Stimulated activated CD4-positive, alpha-beta T cell treated with anti-CD3 and anti-CD28 coated beads, Interleukin-4, amount 100 ng/mL, for 4 hours (primary cell): ENCODE results near the gene KIAA1217.

Source experiments
- DNase-seq, 2 experiments: peaks; one replicate each; pipeline ENCODE4 v3.0.0-alpha.2; 2020

KIAA1217 gene

DNA sequence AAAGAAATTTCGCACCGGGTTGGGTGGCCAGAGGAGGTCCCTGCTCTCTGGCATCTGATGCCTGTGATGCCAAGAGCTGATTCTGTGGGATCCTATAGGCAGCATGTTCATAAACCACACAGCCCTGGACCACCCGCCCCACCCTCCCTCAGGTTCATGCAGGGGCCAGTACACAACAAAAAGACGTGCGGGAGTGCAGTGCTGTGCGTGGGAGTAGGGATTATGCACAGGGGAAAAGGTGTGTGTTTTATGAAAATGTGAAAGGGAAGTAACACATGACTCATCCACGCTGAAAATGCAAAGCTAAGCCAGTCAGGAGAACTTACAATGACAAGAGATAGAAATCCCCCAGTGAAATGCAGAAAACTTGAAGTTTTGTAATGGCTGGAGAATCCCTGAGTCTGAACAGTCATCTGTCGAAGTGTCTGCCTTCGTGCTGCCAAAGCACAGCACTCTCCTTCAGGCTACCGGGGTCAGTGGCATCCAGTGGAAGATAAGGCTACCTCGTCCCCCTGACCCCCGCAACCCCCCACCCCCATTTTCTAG lies 1.1 kb downstream of the KIAA1217 start:
- peak; percentile 26 to 36 for DNase-seq

DNA sequence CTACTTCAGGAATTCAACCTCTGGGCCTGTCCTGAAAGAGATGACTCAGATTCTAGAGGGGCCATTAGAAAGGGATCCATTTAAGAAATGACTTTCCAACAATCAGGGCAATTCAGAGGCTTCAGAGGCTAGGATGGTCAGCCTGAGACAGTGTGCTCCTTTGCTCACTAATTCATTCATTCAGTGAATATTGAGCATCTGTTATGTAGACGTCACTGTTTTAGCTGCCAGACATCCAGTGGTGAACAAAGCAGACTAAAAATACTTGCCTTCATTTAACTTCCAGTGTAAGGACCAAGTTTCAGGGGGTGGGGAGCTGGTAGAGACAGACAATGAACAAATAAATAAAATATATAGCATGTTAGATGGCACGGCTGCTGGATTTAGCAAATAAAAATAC lies 1.6 kb downstream of the KIAA1217 start:
- DNase-seq = no peak

DNA sequence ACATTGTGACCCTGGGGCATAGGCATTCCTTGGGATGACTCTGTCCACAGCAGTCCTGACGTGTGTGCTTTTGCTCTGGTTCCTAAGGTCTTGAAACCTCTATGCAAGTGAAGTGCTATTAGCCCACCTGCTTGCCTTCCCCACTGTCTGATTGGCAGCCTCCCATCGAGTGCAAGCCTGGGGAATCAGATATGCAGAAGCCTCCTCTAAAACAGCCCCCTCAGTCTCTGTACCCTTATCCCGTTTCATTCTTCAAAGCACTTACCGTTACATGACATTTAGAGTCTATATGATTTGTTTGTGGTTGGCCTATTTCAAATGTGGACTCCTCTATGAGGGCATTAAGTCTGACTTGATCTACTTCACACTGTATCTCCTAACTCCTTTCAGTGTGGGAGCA lies 4.3 kb downstream of the KIAA1217 start:
- DNase-seq = no peak

DNA sequence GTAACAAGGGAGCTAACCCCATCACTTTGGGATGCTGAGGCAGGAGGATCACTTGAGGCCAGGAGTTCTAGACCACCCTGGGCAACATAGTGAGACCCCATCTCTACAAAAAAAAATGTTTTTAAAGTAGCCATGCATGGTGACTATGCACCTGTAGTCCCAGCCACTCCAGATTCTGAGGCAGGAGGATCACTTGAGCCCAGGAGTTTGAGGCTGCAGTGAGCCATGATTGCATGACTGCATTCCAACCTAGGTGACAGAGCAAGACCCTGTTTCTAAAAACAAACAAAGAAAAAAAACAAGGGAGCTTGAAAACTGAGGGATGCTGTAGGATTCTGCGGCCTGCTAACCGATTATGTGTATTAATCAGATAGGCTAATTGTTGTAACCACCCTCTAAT lies 4.9 kb downstream of the KIAA1217 start:
- no peak for DNase-seq

DNA sequence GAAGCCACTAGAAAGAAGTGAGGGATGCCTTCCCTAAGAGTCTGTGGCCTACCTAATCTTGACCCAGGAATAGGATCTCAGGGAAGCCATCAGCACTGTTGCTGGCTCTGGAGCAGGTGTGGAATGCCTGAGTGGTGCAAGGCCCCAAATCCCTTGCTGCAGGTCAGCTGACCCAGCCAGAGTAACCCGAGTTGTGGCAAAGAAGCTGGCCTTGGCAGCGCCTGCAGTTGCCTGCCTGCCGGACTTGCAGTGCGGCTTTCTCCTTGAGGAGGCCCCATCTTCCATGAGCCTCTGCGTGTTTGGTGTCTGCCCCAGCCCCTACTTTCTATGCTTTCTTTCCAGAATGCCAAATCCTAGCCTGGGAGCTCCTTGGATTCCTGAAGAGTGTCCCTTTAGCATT lies 5.8 kb downstream of the KIAA1217 start:
- DNase-seq = no peak

DNA sequence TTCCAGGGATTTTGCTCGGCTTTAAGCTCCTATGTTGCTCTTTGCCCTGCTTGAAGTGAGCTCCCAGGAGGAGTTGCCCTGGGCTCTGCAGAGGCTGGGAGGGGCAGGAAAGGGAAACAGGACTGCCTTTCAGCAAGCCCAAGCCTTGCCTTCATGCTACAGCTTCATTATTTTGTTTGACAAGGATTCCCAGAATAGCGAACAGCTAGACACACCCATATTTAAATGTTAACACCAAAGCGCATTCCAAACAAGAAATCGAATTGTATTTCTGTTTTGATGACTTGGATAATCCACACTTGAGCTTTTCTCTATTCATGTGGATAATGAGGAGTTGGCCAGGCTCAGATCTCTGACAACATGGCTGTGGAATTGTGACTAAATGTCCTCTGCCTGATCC lies 6.3 kb downstream of the KIAA1217 start:
- DNase-seq = no peak

DNA sequence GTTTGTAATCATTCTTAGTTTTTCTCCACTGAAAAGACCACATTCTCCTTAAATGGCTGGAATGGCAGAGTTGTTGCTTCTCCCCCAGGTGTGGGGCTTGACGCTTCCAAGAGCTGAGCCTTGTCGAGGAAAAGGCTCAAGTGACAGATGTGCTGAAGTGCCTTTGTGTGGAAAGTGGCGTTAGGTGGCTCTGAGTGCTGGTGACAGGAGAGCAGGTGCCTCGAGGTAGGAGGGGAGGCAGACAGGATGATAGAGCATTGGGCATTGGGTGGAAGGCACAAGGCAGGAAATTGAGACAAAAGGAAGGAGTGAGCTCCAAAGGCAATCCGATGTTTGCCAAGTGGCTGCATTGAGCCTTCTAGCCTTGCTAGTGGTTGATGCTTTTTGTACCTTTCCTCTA lies 6.7 kb downstream of the KIAA1217 start:
- no peak for DNase-seq

DNA sequence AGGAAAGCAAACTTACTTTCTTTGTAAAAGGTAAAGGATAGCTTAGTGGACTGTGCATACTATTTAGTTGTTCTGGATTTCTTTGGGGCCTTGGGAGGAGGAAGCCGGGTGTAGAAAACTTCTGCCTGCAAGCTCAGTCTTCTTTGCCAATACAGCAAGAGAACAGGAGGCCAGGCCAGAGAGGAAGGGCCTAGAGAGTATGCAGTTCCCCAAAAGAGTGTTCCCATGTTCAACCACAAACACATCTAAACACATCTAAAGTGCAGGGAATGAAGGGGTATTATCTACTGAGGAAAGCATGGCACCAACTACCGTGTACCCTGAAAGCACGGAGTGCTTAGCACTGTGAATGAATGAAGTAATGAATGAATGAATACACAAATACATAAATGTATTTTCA lies 11.0 kb downstream of the KIAA1217 start:
- DNase-seq = no peak

DNA sequence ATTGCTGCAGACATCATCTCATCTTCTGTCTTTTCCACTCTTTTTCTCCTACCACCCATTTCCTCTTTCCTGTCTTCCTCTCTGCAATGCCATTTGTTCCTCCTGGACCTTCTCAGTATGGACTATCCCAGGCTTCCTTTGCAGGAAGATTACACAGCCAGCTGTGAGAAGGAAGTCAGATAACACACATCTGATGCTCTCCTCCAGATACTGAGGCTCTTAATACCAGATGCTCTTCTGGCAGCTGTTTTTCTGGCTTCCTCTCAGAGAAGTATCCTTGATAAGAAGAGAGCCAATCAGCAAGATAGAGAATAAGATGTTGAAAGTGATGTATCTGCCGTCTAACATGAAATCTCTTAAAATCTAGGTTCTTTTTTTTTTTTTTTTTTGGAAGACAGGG lies 14.4 kb downstream of the KIAA1217 start:
- DNase-seq = no peak

DNA sequence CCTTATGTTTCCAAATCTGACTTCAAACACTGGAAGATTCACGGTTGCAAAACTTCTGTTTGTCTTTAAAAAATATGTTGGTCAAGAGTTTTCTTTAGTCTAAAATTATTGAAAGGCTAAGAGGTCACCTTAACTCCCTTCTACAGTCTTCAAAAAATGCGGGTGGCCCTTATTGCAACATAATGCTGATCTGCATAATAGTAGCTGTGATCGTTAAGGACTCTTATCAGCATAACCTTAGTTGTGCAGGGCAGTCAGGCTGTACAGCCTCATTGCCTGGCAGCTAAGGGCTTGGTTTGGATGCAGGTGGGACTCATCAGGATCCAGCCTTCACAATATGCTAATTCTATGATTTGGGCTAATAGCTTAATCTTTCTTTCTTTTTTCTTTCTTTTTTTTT lies 15.0 kb downstream of the KIAA1217 start:
- no peak for DNase-seq

DNA sequence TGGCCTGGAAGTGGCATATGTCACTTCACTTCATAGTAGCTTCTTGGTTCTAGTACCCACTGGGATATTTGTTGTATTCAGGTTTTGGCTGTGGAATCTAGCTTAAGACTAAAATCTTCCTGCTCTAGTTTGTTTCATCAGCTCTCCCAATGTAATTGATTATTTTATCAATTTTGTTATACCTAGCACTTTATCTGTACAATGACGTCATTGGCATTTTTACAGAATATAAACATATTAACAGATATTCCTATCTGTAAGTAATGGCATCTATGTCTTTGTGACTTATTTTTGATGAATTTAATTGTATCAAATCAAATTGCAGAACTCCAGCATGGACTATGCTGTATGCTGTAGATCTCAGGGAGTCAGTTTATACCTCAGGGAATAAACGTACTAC lies 19.7 kb downstream of the KIAA1217 start:
- no peak for DNase-seq

DNA sequence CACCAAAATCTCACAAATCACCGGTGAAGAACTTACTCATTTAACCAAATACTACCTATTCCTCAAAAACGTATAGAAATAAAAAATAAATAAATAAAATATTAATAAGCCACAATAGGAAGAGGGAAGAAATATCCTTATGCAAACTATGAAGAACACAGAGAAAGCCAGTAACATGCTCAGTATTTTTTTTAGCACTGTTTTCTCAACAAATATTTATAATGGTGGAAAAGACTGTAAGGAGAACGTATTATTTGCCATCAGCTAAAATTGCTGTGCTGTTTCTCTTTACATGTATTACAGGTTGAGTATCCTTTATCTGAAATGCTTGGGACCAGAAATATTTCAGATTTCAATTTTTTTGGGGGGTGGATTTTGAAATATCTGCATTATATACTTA lies 21.0 kb downstream of the KIAA1217 start:
- no peak for DNase-seq

DNA sequence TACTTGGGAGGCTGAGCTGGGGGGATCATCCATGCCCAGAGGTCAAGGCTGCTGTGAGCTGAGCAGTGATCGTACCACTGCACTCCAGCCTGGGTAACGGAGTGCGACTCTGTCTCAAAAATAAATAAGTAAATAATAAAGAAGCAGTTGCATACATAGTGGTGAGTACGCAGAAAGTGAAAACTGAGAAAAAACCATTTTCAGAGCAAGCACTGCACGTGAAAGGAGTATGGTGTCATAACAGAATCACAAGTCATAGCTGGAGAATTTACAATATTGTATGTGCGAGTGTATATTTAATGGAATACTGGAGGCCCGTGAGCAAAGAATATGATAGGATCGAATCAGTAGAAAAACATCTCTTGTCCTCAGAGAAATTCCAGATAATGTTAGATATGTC lies 22.3 kb downstream of the KIAA1217 start:
- DNase-seq = no peak

DNA sequence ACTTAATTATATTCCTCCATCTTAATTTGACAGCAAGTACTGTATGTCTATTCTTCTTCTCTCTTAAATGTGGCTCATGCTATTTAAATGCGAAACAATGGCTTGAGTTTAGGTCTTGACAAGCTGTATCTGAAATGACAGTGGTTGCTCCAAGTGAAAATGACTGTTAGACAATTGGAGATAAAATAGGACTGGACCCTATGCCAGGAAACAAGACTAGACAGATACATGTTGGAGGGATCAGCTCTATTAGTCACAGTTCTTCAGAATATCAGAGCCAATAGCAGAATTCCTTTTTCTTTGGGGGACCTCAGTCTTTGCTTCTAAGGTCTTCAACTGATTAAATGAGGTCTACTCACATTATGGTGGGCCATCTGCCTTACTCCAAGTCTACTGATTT lies 25.8 kb downstream of the KIAA1217 start:
- no peak for DNase-seq

DNA sequence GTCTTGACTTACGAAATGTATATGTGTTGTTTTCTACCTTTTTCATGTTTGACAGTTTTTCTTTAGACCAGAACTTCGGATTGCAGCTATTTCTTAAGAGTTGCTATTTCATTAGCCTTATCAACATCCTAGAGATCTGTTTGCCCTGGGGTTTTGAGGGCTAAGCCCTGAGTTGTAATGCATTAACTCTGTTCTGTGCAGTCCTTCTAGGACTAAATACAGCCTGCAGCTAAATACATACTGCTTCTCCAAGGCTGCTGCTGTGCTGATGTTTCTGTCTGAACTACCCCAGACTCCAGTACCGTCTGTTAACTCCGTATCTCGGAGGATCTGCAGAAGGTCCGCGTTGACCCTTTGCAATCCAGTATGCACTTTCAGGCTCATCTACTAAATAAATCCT lies 26.5 kb downstream of the KIAA1217 start:
- DNase-seq = no peak

DNA sequence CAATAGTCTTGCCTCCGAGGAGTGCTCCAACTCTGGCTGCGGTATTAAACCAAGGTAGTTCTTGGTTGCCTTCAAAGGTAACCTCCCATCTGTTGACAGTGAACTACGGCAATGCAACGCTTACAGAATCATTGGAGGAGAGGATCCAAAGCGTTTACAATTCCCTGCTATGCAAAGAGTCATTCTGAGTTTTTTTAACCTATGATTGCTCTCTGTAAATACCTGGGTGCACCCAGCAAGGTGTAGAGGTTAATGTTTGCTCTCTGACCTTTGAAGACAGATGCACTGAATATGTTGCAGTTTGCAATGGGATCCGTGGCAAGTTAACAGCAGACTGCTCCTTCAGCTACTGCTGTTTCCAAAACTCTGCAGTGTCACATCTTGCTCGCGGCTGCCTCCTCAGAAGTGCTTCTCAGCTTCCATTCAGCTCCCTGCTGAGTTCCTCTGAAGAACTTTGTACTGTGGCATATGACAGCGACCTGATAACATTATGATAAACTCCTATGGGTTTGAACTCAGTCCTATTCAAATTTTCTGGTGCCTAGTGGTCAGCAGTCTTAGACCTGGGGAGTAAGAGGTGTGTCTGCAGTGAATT lies 29.0 kb downstream of the KIAA1217 start:
- DNase-seq = no peak

DNA sequence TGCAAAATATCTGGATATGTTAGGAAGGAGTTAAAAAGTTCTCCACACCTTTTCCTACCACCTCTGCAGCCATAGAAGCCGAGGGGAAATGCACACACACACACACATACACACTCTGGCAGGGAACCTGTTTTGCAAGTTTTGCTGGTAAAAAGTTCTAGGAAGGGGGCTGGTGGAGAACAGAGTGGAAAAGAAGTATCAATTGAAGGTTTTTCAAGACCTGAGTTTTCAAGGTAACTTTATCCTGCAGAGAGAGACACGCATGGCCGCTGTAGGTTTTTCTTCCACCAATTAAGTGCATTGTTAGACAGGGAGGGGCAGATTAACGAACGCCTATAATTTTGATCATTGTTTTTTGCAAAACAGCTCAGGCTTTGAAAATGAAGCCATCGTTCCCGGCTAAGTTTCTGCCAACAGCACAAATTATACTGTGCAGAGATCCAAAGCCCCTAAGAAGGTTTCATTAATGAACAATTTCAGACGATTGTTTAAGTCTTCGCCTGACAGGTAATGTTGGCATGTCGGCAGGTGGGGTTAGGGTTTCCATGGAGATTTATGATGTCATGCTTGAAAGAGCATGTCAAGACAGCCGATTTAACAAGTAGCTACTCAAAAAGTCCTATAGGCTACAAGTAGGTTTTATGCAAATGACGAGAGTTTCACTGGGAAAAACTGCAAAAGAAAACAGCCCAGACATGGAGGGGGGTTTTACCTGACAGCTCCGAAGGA lies 29.7 kb downstream of the KIAA1217 start:
- no peak for DNase-seq

DNA sequence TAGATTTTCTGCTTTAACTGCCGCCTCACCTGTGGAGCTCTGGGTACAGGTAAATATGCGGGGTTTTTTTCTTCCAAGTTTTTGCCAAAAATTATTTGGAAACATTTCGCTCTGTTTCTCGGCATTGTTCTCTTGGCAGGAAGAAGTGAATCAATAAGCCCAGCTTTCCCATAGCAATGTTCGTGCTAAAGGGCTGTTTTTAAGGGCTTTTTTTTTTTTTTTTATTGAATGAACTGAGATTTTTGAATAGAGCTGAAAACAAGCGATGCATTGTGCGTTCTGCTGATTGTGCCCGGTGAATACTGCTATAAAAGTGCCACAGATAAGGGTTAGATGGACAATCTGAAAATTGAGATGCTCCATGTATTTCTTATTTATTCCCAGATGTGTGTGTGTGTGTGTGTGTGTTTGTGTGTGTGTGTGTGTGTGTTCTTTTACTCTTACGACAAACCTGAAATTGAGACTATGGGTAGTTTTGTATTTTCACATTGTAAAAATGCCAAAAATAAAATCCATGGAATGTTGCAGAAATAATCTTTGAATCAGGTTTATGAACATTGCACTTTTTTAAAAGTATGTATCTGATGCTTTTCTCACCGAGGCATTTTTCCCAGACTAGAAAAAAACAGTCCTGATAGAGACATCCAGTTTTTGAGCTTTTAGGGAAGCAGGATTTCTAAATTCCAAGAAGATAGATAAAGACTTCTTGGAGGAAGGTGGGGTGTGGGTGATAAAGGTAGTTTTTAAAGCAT lies 30.5 kb downstream of the KIAA1217 start:
- DNase-seq = no peak

DNA sequence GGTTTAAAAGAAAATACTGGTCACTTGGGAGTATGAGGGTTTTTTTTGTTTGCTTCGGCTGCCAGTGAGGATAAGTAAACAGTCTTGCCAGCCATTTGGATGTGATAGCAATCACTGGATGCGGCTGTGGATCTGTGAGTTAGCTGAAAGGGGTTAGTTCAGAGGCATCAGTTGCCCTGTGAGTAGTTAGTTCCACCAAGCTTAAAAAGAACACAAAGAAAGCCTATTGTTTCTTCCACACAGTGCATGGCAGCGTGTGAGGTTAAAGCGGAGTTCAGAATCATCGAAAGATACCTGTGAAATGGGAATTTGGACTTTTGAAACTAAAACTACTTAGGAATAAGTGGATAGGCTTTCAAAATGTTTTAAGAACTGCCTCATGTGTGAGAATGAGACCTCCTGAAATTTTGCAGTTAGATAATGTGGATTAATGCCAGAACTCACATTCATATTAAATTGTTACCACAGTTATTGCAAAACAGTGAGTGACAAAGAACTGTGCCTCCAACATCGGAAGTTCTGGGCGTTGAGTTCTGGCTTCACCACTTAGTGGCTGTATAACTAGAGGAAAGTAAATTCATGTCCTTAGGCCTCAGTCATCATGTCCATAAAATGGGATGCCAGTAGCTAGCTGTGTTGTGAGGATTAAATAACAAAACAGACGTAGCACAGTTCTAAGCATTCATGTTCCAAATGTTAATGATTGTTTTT lies 31.3 kb downstream of the KIAA1217 start:
- no peak for DNase-seq

DNA sequence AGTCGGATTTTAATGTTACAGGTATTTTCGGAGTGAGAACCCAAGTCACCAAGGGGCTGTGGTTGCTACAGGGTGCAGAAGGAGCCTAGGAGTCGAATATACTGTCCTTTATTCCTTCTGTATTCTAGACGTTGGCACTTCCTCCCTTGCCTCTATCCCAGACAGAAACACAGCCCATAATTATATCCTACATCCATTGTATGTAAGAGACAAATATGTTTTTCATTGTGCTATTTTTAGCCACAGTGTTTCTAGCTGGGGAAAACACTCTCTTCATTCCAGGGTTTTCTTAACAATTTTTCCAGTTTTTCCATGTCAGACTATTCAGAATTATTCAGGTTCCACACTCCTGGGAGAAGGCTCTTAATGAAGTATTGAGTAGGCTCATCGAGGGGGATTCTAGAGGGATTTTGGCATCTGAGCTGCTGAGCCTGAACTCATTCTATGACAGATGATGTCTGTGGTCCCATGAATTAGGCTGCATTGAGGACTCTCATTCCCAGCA lies 32.6 kb downstream of the KIAA1217 start:
- no peak for DNase-seq

DNA sequence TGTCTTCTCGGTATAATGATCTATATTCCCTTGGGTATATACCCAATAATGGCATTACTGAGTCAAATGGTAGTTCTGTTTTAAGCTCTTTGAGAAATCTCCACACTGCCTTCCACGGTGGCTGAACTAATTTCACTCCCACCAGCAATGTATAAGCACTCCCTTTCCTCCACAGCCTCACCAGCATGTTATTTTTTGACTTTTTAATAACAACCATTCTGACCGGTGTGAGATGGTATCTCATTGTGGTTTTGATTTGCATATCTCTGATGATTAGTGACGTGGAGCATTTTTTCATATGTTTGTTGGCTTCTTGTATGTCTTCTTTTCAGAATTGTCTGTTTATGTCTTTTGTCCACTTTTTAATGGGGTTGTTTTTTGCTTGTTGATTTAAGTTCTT lies 33.6 kb downstream of the KIAA1217 start:
- no peak for DNase-seq

DNA sequence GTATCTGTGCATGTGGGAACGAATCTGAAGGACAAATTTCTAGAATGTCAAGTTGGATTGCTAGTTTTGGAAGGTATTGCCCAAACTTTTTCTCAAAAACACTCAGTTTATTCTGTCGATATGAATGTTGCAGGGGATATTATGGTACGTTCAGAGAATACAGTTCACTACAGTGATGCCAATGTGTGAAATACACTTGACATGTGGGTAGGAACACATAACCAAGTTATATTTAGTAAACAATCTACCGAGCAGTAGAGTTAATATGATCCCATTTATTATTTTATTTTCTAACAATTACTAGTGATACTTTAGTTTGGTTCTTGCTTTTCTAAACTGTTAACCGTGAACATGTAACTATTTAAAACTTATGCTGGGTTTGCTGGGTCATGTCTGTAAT lies 37.4 kb downstream of the KIAA1217 start:
- no peak for DNase-seq

DNA sequence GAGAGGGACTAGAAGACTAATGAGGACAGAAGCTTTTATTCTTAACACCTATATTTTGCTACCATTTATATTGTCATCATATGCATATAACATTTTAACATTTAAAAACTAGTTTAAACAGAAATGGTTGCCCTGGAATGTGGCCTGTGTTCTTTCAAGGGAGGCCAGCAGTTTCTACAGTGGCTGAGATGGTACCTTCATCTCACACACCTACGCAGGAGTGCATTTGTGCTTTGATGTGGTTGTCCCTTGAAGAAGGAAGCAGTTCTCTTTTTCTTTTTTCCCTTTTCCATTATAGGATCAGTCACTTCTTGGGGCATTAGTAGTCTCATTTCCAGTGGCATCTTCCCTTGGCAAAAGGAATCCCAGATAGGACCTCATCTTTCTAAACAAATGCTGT lies 38.9 kb downstream of the KIAA1217 start:
- no peak for DNase-seq
